Measurements from ENCODE around the gene LIN37. TPM values are rescaled to one million over a fixed set of nuclear protein-coding genes. Genes with fewer than 3 reads are reported as not detected.
A peak's percentile ranks its signal among the peaks of the same experiment; 100 is the strongest.
"Not testable (repeated sequence)": the region's sequence is repeated elsewhere in the genome, so short reads cannot be mapped to it uniquely, and the experiment has no call there.

LIN37 gene
- total and polyA plus RNA-seq, 5 donors from 2014 or later: 9.9 to 16.5 (median 11.7) TPM

GRCh38 chr19:35792888-35793287 is 44.5 kb downstream of the LIN37 start:
- peaks cover 22% of the 10 kb centered on the region for H3K27me3 Mint-ChIP-seq
- no peak overlapping the region for H3K4me3 Mint-ChIP-seq
- no peak overlapping the region for H3K27ac Mint-ChIP-seq
- H3K36me3 Mint-ChIP-seq: no peaks in the 10 kb centered on the region
- DNase-seq (no peak), ATAC-seq (ENCODE audit: low read depth in 2 of 2) (no peak)
- H3K4me1 ChIP-seq (ENCODE audit: control insufficient read depth, insufficient read depth, low read length, poor library complexity, severe bottlenecking): no peaks in the 10 kb centered on the region
- H3K4me1 Mint-ChIP-seq: peaks cover 0 to 4% (median 1%) of the 10 kb centered on the region in 4 donors
- H3K9me3 ChIP-seq (ENCODE audit: control insufficient read depth in 2 of 2, low read length in 2 of 2): no peaks in the 10 kb centered on the region
- H3K36me3 ChIP-seq (ENCODE audit: control insufficient read depth, insufficient read depth, low read length): no peaks in the 10 kb centered on the region
- H3K4me3 ChIP-seq (ENCODE audit: low read depth, low read length): no peak overlapping the region
- no peak overlapping the region for H3K27ac ChIP-seq (ENCODE audit: insufficient read depth, low read length, poor library complexity, severe bottlenecking)
- H3K9me3 Mint-ChIP-seq: peaks cover 0 to 1% (median 0%) of the 10 kb centered on the region in 7 donors
- peaks cover 2% of the 10 kb centered on the region for H3K27me3 ChIP-seq (ENCODE audit: control insufficient read depth, insufficient read depth, low read length)

- no peaks in the 10 kb centered on the region for H3K36me3 Mint-ChIP-seq
- H3K4me1 ChIP-seq (ENCODE audit: control insufficient read depth, insufficient read depth, low read length, poor library complexity, severe bottlenecking): no peaks in the 10 kb centered on the region
- no peak overlapping the region for H3K4me3 Mint-ChIP-seq
- H3K4me3 ChIP-seq (ENCODE audit: low read depth, low read length): no peak overlapping the region
- peaks cover 28% of the 10 kb centered on the region for H3K27me3 Mint-ChIP-seq
- no peaks in the 10 kb centered on the region for H3K36me3 ChIP-seq (ENCODE audit: control insufficient read depth, insufficient read depth, low read length)
- peaks cover 0 to 4% (median 1%) of the 10 kb centered on the region in 4 donors for H3K4me1 Mint-ChIP-seq
- peaks cover 0 to 3% (median 0%) of the 10 kb centered on the region in 7 donors for H3K9me3 Mint-ChIP-seq
- DNase-seq (no peak), ATAC-seq (ENCODE audit: low read depth in 2 of 2) (no peak)
- H3K9me3 ChIP-seq (ENCODE audit: control insufficient read depth in 2 of 2, low read length in 2 of 2): no peaks in the 10 kb centered on the region
- H3K27me3 ChIP-seq (ENCODE audit: control insufficient read depth, insufficient read depth, low read length): peaks cover 2% of the 10 kb centered on the region
- H3K27ac ChIP-seq (ENCODE audit: insufficient read depth, low read length, poor library complexity, severe bottlenecking): no peak overlapping the region
- no peak overlapping the region for H3K27ac Mint-ChIP-seq
These were observed 45.2 kb downstream of the LIN37 start for GRCh38 chr19:35793381-35794165.

- peaks cover 40% of the 10 kb centered on the region for H3K27me3 Mint-ChIP-seq
These were observed 47.2 kb downstream of the LIN37 start for GRCh38 chr19:35795564-35795963.

GRCh38 chr19:35796645-35797542 is 48.5 kb downstream of the LIN37 start:
- H3K27ac Mint-ChIP-seq: peak overlapping the region in 1 of 3 donors; percentile 66
- peaks cover 2% of the 10 kb centered on the region for H3K27me3 ChIP-seq (ENCODE audit: control insufficient read depth, insufficient read depth, low read length)
- H3K9me3 Mint-ChIP-seq: peaks cover 0 to 3% (median 0%) of the 10 kb centered on the region in 7 donors
- H3K4me1 ChIP-seq (ENCODE audit: control insufficient read depth, insufficient read depth, low read length, poor library complexity, severe bottlenecking): no peaks in the 10 kb centered on the region
- ATAC-seq (ENCODE audit: low read depth in 2 of 2): no peak
- no peaks in the 10 kb centered on the region for H3K36me3 Mint-ChIP-seq
- no peaks in the 10 kb centered on the region for H3K36me3 ChIP-seq (ENCODE audit: control insufficient read depth, insufficient read depth, low read length)
- H3K4me3 Mint-ChIP-seq: no peak overlapping the region
- H3K9me3 ChIP-seq (ENCODE audit: control insufficient read depth in 2 of 2, low read length in 2 of 2): no peaks in the 10 kb centered on the region
- H3K27ac ChIP-seq (ENCODE audit: insufficient read depth, low read length, poor library complexity, severe bottlenecking): no peak overlapping the region
- no peak for DNase-seq
- peaks cover 40% of the 10 kb centered on the region for H3K27me3 Mint-ChIP-seq
- H3K4me3 ChIP-seq (ENCODE audit: low read depth, low read length): no peak overlapping the region
- H3K4me1 Mint-ChIP-seq: peaks cover 0 to 4% (median 1%) of the 10 kb centered on the region in 4 donors

More at GRCh38 chr19:35795564-35795963, 47.2 kb downstream of the LIN37 start:
- ATAC-seq (ENCODE audit: low read depth in 2 of 2); DNase-seq; H3K4me3 Mint-ChIP-seq; H3K9me3 ChIP-seq (ENCODE audit: control insufficient read depth in 2 of 2, low read length in 2 of 2); H3K27me3 ChIP-seq (ENCODE audit: control insufficient read depth, insufficient read depth, low read length); H3K27ac ChIP-seq (ENCODE audit: insufficient read depth, low read length, poor library complexity, severe bottlenecking); H3K27ac Mint-ChIP-seq; H3K36me3 Mint-ChIP-seq; H3K9me3 Mint-ChIP-seq; H3K4me3 ChIP-seq (ENCODE audit: low read depth, low read length); H3K36me3 ChIP-seq (ENCODE audit: control insufficient read depth, insufficient read depth, low read length); H3K4me1 ChIP-seq (ENCODE audit: control insufficient read depth, insufficient read depth, low read length, poor library complexity, severe bottlenecking); H3K4me1 Mint-ChIP-seq: not testable (repeated sequence)

DNA sequence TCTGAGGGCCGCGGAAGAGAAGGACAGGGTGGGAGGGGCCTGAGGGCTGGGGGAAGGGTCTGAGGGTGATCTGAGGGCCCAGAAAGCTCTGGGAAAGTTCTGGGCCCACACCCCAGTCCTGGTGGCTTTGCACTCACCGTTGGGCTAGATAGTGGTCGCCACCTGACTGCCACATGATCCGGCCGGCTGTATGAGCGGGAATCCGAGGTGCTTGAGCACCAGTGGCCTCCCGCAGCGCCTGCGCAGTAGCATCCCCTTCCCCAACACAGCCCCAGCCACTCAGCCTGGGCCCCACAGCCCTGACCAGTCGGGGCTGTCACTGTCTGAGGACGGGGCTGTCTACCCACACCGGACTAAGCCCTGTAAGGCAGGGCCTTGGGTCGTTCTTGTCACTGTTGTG is 49.3 kb downstream of the LIN37 start:
- no peak overlapping the region for H3K4me3 ChIP-seq (ENCODE audit: low read depth, low read length)
- H3K27me3 ChIP-seq (ENCODE audit: control insufficient read depth, insufficient read depth, low read length): peaks cover 2% of the 10 kb centered on the region
- Mint-ChIP-seq H3K4me3 (no peak overlapping the region), H3K27ac (no peak overlapping the region), H3K4me1 (peaks cover 0 to 4% (median 1%) of the 10 kb centered on the region in 4 donors), H3K9me3 (peaks cover 0 to 3% (median 0%) of the 10 kb centered on the region in 7 donors), H3K27me3 (peaks cover 40% of the 10 kb centered on the region), H3K36me3 (no peaks in the 10 kb centered on the region)
- no peak overlapping the region for H3K27ac ChIP-seq (ENCODE audit: insufficient read depth, low read length, poor library complexity, severe bottlenecking)
- H3K36me3 ChIP-seq (ENCODE audit: control insufficient read depth, insufficient read depth, low read length): no peaks in the 10 kb centered on the region
- ATAC-seq (ENCODE audit: low read depth in 2 of 2) (no peak), DNase-seq (no peak)
- H3K9me3 ChIP-seq (ENCODE audit: control insufficient read depth in 2 of 2, low read length in 2 of 2): no peaks in the 10 kb centered on the region
- no peaks in the 10 kb centered on the region for H3K4me1 ChIP-seq (ENCODE audit: control insufficient read depth, insufficient read depth, low read length, poor library complexity, severe bottlenecking)

- peaks cover 32% of the 10 kb centered on the region for H3K27me3 Mint-ChIP-seq
- no peak overlapping the region for H3K27ac ChIP-seq (ENCODE audit: insufficient read depth, low read length, poor library complexity, severe bottlenecking)
- no peaks in the 10 kb centered on the region for H3K9me3 ChIP-seq (ENCODE audit: control insufficient read depth in 2 of 2, low read length in 2 of 2)
- H3K4me3 ChIP-seq (ENCODE audit: low read depth, low read length): no peak overlapping the region
- peaks cover 0 to 9% (median 0%) of the 10 kb centered on the region in 4 donors for H3K4me1 Mint-ChIP-seq
- no peaks in the 10 kb centered on the region for H3K27me3 ChIP-seq (ENCODE audit: control insufficient read depth, insufficient read depth, low read length)
- peaks cover 0 to 2% (median 0%) of the 10 kb centered on the region in 7 donors for H3K9me3 Mint-ChIP-seq
- H3K4me1 ChIP-seq (ENCODE audit: control insufficient read depth, insufficient read depth, low read length, poor library complexity, severe bottlenecking): no peaks in the 10 kb centered on the region
- ATAC-seq (ENCODE audit: low read depth in 2 of 2): no peak
- DNase-seq: no peak
- H3K4me3 Mint-ChIP-seq: no peak overlapping the region
- H3K36me3 Mint-ChIP-seq: no peaks in the 10 kb centered on the region
- no peaks in the 10 kb centered on the region for H3K36me3 ChIP-seq (ENCODE audit: control insufficient read depth, insufficient read depth, low read length)
- H3K27ac Mint-ChIP-seq: no peak overlapping the region
These were observed 53.5 kb downstream of the LIN37 start for GRCh38 chr19:35801828-35802227.

Measured in CD4-positive, CD25-positive, alpha-beta regulatory T cell (primary cell).